Measurements from ENCODE around the gene GNG12.

Gene GNG12

DNA sequence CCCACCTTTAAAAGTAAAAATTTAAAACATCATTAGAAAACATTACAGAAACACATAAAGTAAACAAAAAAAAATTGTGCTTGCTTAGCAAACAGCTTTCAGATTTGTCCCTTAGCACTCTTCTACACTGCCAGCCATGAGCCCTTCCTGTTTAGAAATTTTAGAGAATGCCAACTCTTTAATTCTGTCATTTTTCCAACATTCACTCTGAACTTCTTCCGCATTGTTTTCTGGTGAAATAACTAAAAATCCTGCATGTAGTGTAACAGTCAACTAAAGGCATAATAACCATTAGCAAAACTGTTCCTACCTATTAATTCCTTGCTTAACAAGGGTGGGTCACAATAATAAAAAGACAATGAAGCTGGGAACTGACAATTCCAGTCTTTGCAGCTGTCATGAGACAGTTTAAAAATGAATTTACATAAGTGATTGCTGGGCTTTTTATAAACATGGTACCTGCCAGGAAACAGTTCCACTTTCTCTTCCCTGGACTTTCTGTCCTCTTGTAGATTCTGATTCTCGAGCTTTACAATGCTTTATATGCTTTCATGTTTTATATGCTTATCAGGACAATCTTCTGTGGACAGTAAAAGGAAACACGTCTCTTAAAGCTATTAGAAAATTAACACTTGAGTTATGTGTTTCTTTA, 19.0 kb downstream of the GNG12 start:
- no peak for DNase-seq

DNA sequence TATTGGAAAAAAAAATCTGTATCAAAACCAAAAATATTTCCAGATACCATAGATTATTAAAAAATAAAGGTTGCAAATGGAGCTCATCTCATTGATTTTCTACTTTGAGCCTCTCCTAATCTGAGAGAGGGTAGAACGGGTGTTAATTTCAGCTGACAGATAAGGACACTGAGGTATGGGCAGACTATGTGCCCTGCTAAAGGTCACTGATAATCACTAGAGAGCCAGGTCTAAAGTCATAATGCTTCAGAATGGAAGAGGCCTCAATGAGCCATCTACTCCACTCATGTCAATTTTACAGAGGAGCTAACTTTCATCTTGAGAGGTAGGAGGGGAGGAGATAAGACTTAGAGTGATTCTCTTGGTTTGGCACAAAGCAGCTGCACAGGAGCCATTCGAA, 21.0 kb downstream of the GNG12 start:
- DNase-seq = no peak

DNA sequence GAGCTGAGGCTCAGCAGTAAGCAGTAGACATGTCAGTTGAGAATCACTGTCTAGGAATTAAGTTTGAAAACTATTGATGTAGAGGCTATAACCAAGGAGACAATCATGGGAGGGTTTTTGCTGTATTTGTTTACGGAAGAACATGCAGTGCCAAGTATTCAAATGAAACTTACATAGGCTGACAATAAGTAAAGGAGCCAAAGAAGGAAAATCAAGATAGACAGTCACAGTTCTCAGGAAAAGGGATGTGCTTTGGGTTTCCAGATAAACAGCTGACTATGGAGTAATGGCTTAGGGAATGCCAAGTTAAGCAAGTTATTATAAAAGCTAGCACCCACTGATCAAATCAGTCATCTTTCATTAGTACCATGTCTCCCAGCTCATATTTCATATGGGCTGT, 21.5 kb downstream of the GNG12 start:
- no peak for DNase-seq

DNA sequence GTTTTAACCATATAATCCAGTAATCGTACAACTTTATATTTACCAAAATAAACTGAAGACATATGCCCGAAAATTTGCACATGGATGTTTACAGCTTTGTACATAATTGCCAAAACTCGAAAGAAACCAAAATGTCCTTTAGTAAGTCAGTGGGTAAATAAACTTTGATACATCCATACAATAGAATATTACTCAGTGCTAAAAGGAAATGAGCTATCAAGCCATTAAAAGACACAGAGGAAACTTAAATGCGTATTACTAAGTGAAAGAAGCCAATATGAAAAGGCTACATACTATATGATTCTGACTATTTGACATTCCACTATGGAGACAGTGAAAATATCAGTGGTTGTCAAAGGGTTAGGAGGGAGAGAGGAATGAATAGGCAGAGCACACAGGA, 23.4 kb downstream of the GNG12 start:
- DNase-seq = no peak

DNA sequence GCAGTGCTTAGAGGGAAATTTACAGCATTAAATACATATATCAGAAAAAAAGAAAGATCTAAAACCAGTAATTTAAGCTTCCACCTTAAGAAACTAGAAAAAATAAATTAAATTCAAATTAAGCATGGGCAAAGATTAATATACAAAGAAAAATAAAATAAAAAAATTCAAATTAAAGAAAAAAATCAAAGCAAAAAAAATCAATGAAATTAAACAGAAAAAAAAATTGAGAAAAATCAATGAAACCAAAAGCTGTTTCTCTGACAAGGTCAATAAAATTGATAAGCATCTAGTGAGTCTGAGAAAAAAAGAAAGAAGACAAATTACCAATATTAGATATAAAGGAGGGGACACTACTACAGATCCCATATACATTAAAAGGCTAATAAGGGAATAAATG, 26.0 kb downstream of the GNG12 start:
- no peak for DNase-seq

DNA sequence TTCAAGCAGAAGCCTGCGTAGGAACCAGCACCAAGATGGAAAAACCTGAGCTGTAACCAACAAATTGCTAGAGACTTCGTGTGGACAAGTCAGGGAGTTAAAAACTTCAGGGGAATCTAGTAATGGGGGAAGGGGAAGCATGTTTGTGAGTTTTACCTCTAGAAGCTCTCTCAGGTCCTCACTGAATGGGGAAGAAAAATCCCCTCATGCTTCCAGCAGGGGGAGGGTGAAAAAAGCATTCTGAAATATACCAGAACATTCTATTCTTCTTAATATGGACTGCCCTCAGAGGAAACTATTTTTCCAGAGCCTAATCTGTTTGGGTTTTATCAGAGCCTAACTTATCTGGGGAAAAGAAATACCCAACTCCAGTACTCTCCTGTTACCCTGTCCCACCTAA, 28.6 kb downstream of the GNG12 start:
- DNase-seq = no peak

DNA sequence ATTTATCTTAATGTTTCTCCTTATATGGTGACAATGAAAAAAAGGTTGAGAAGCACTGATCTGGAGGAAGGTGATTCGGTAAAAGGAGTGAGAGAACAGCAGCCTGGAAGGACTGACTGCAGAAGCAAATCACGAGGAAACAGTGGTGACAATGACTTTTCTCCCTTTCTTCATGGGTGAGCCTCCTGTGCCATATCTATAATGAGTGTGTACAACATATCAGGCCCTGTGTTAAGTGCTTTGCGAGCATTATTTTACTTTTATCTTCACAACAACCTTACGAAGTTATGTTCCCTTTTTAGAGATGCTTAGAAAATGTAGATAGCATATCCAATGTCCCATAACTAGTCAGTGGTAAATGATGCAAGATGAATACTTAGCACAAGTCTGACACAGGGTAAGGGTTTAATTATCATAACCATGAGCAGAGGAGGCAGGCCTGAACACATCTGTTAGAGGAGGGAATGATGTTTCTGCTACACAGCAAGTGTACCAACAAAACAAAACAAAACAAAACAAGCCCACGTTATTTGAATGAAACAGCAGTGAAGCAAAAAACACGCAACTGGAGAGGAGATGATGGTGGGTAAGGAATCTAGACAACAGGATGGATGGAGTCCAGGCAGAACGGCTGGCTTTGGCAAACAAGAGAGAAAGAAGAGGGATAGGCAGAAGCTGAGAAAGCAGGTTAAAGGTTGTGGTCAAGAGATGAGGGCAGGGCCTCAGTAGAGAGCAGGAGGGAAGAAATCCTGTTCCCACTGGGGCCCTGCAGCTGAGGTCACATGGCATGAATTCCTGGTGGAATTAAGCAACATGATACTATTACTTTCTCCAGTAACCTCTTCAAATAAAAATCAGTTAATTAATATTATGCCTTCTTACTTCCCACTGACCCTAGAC, 29.6 kb downstream of the GNG12 start:
- no peak for DNase-seq

DNA sequence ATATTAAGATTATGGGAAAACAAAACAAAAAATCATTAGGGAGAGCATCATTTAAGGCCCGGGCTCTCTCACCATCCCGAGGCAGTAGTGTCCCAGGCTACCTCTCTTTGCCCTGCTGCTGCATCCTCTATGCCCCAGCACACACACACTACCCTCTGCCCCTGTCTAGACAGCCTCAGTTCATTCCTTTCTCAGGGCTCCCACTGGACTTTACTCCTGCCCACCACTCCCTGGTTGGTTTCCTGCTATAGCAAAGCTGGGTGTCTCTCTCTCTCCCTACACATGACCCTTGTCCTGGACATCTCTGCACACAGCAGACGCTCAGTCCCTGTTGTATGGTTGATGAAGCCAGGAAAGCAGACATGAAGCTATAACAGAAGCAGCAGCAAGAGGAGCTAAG, 30.7 kb downstream of the GNG12 start:
- DNase-seq = no peak

DNA sequence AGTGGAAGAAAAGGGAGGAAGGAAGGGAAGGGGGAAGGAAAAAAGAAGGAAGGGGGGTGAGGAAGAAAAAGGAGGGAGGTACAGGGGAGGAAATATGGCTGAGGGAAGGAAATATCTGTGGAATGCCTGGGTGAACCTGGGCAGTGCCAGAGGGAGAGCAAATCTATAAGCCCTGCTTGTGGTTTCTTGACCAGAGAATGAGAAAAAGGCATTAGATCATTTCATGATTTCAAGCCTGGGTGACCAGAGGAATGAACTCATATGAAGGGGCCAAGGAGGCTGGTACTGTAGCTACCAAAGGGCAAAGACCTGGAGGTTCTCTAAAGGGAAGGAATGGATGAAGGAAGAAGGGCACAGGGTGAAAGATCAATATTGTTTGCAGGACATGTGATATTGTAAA, 31.4 kb downstream of the GNG12 start:
- no peak for DNase-seq

DNA sequence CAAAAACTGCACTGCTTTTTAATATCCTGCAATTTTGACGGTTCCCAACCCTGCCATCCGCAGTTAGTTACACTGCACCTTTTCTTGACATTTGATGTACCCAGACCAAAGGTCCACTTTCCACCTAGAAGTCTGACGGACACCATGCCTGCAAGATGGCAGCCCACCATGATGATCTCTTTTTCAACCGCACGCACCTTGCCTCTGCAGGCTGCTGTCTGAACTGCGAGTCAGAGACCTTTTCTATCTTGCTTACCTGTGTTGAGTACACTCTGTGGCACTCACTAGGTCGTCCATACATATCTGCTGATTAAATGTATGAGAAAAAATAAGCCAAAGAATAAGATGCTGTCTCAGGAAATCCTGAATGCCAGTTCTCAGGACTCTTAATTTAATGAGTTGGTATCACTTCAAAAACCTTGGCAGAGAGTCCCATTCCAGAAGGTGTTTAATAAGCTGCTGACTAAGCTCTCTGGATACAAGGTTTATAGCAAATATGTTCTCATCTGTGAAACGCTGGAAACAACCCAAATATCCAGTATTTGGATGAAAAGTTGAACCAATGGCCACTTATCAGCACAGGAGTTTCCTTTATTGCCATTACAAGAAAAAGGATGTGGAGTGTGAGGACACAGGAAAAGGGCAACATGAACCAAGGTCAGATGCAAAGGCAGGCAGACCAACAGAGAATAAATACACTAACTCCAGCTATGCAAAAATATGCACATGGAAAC, 37.9 kb downstream of the GNG12 start:
- no peak for DNase-seq

DNA sequence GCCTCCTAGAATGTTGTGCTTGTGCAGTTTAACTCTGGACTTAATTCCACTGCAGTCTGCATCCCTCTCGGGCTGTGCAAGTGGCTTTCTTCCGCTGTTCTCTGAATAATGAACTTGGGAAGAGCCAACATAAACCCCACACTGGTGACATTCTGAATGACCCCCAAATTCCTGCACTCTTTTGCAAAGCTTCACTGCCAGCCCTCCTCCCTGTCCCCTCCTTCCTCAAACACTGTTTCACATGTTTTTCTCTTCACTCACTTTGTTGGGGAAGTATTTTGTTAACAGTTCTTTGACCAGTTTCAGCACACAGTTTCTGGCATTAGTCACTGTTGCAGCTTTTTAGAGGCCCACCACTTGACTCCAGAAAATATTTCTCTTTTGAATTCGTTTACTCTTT, 39.7 kb downstream of the GNG12 start:
- no peak for DNase-seq

DNA sequence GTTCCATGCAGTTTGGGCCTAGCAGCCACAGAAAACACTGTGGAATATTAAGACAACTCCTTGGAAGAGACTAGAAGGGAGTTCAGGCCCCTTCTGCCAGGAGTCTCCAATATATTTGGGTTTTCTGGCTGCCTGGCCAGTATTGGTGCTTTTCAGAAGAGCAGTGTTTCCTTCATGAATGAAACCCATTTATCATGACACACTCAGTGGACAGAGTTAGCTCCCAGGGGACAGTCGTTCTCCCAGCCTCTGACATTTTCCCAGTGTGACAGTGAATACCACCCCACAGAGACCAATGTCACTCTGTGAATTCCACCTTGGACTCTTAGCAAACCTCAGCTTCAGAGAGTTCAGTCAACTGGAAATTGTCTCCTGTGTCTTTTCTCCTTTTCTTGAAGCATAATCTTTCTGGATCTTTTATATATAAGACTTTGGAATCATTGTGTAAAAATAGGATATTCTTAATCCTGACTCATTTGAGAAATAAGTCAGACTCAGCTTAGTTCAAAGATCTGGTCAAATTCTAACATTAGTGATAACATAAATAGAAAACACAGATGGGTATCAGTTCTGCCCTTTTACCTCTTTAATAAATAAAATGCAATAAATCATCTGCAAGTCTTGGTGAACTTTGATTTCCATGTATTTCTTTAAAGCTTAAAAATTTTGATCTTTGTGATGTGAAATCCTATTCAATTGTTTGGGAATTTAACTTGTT, 40.4 kb downstream of the GNG12 start:
- DNase-seq = no peak

DNA sequence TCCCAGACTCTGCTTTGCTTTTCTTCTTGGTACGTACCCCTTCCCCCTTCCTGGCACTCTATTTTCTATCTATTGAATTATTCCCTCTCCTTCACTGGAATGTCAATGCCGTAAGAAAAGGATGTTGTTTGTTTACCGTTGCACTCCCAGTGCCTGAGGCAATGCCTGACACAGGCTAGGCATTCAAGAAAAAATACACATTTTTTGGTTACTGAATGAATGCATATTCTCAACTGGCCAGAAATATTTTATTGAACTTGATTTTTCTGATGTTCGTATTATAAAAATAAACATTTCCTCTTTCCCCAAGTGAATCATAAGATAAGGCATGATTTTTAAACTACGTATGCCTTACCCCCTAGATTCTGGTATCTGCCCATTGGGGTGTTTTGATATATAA, 41.2 kb downstream of the GNG12 start:
- no peak for DNase-seq

DNA sequence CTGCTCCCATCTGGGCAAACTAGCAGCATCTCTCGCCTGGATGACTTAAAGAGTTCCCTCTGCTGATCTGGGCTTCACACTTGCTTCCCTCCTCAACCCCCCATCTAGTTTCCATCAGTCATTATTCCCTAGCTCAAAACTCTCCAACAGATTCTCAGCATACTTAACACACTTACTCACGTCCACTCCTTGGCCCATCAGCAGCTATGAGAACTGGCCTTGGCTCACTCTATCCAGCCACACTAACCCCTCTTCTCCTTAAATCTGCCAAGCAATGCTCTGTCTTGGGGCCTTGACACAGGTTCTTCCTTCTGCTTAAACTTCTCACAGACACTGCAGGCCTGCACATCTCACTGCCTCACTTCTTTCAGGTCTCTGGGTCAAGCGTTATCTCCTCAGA, 41.6 kb downstream of the GNG12 start:
- no peak for DNase-seq

DNA sequence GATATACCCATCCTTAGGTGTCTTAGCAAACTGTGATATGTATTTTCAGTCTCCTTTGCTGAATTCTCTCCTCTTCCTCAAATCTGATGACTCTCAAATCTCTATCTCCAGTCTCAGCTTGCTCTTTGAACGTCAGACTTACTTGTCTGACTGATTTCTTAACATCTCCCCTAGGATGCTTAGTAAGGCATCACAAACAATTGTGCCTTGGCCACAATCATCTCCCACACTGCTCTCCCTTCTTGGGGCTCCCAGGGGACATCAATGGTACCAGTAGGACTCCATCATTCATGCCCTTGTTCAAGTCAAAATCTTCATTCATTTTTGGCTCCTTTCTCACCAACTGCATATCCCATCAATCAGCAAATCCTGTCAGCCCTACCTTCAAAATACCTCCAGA, 42.0 kb downstream of the GNG12 start:
- DNase-seq = no peak

DNA sequence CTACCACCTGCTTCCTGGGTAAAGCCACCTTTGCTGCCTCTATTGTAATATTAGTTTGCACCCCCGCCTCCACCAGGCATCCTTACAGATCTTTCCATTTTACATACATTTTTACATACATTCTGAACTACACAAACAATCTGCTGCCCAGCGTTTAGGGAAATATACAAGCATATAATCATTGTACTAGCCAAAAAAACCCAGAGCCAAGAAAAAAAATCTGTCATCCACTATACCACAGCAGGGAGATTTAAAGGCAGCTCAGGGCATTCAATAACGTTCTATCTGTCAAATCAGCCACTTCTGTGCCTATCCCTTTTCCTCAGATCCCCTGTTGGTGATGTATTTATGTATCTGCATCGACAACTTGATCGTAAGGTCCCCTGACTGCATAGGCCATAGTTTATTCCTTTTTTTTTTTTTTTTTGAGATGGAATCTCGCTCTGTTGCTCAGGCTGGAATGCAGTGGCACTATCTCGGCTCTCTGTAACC, 43.0 kb downstream of the GNG12 start:
- no peak for DNase-seq

DNA sequence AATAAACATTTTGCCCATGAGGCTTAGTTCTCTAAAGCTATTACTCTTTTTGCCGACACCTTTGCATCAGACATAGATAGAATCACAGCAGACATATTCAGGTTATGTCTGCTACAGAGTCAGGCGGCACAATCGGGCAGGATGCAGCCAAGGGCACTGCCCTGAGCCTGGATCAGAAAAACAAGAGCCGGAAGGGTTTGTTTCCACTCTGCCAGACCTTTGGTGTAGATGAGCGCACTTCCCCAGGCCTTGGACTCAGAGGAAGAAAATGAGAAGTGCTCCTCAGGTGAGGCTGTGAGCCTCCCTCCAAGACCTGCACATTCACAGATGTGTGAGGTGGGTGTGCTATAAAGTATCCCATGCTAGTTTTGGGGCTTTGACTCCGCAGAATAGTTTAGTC, 43.7 kb downstream of the GNG12 start:
- DNase-seq = no peak

DNA sequence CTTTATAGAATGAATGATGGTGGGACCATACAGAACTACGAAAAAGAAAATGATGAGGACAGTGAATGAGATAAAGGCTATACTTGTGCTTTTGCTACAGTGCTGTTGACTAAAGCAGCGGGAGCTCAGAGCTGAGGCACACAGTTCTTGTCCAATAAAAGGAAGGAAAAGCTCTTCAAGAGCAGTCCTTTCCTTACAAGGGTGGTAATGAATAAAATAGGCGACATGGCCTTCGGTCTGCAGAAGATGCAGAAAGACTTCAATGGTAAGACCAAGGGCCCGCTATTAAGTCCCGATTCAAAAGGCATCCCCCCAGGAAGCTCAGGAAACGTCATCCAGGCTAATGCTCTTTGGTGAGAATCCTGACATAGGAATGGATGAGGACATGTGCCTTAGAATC, 44.4 kb downstream of the GNG12 start:
- DNase-seq = no peak

DNA sequence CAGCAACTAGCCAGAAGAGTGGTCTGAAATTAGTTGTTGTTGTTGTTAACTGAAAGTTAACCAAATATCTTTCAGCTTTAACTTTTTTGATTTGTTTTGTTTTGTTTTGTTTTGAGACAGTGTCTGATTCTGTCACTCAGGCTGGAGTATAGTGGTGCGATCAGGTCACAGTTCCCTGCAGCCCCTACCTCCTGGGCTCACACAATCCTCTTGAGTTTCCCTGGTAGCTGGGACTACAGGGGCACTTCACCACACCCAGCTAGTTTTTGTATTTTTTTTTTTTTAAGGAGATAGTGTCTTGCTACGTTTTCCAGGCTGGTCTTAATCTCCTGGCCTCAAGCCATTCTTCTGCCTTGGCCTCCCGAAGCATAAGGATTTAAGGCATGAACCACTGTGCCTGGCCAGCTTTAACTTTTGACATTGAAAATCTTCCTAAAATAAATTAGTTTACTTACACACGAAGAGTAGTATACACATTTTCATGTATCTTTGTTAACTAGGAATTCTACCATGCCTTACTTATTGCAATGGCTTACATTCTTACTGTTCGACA, 45.0 kb downstream of the GNG12 start:
- DNase-seq = no peak

DNA sequence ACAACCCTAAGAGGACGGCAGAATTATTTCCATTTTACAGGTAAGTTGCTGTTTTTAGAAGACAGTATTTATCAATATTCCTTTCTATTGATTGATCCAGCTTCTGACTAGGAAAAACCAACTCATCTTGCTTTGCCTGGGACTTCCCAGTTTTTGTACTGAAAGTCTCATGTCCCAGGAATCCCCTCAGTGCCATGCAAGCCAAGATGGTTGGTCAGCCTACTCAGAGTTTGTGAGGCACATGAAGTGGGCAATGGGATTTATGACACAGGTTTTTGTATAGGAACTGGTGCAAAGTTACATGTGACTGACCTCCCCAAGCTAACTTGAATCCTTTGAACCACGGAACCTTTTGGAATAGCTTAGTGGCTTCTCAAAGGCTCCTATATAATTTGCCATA, 45.5 kb downstream of the GNG12 start:
- DNase-seq = no peak

DNA sequence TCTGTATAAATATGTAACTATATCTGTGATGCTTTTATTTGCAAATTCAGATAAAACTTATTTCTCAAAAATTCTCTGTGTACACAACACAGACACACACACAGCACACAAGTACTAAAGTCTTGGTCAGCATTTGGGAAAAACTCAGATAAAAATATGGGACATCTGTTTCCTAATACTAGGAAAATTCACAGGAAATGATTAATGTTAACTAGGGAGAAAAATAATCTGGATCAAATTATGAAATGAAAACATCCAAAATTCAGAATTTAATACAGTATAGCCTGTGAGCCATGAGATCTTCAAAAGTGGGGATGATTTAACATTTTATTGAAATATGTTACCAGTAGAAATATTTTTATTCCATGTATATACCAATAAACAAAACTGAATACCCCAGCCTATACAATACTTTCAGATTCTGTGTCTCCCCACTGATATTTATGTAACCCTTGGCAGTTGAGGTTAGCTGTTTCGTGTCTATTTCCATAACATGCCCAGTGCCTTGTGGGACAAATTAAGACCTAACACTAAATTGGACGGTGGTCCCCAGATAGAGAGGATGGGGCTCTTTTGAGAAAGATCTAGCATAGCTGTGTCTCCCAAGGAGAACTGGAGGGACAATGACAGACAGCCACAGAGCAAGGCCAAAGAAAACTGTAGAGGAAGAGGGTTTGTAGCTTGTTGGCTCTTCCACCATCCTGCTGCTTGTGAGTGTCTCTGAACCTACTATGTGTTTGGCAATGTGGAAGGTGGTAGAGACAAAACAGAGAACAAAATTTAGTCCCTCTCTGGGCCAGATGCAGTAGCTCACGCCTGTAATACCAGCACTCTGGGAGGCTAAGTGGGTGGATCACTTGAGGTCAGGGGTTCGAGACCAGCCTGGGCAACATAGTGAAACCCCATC, 47.2 kb downstream of the GNG12 start:
- no peak for DNase-seq

All from suppressor macrophage (primary cell).